ENCODE data around the gene SLC34A1.

The SLC34A1 gene

GRCh38 chr5:177385720-177386119 lies 1.5 kb downstream of the SLC34A1 start:
- DNase-seq: no peak
- TF ChIP-seq EZH2phosphoT487 (IDR thresholded peaks at IDR 0.05; ENCODE audit: low read length): no peak
- TF ChIP-seq, protein P1, sequence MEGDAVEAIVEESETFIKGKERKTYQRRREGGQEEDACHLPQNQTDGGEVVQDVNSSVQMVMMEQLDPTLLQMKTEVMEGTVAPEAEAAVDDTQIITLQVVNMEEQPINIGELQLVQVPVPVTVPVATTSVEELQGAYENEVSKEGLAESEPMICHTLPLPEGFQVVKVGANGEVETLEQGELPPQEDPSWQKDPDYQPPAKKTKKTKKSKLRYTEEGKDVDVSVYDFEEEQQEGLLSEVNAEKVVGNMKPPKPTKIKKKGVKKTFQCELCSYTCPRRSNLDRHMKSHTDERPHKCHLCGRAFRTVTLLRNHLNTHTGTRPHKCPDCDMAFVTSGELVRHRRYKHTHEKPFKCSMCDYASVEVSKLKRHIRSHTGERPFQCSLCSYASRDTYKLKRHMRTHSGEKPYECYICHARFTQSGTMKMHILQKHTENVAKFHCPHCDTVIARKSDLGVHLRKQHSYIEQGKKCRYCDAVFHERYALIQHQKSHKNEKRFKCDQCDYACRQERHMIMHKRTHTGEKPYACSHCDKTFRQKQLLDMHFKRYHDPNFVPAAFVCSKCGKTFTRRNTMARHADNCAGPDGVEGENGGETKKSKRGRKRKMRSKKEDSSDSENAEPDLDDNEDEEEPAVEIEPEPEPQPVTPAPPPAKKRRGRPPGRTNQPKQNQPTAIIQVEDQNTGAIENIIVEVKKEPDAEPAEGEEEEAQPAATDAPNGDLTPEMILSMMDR (IDR thresholded peaks at IDR 0.05; ENCODE audit: low read length): no peak
- TF ChIP-seq EZH2 (optimal IDR thresholded peaks at IDR 0.05; ENCODE audit: low read depth, low read length): no peak
- H3K79me2 ChIP-seq (ENCODE audit: low read length): no peaks in the 10 kb centered on the region
- no peaks in the 10 kb centered on the region for H3K9me2 ChIP-seq (replicated peaks; ENCODE audit: insufficient read depth, low read length)
- no peaks in the 10 kb centered on the region for H3K4me1 ChIP-seq (ENCODE audit: low read length)
- peaks cover 45% of the 10 kb centered on the region for H3K27me3 ChIP-seq (replicated peaks; ENCODE audit: insufficient read depth, low read length)
- H3K27ac ChIP-seq (ENCODE audit: low read length): no peak overlapping the region
- H3K4me3 ChIP-seq (ENCODE audit: low read length): no peak overlapping the region
- no peaks in the 10 kb centered on the region for H3F3A ChIP-seq (ENCODE audit: insufficient read depth, low read length)
- no peak overlapping the region for H3K9ac ChIP-seq (ENCODE audit: low read length)
- no peak overlapping the region for H2AFZ ChIP-seq (ENCODE audit: low read length)
- H3K36me3 ChIP-seq (replicated peaks; ENCODE audit: insufficient read depth, low read length): no peaks in the 10 kb centered on the region
- H3K4me2 ChIP-seq (ENCODE audit: low read depth, low read length): no peak overlapping the region
- no peaks in the 10 kb centered on the region for H4K20me1 ChIP-seq (ENCODE audit: insufficient read depth, low read length)
- no peaks in the 10 kb centered on the region for H3K9me3 ChIP-seq (replicated peaks; ENCODE audit: insufficient read depth, low read length)

GRCh38 chr5:177386542-177386941 lies 2.3 kb downstream of the SLC34A1 start:
- no peak overlapping the region for H3K27ac ChIP-seq (ENCODE audit: low read length)
- H3K9me2 ChIP-seq (replicated peaks; ENCODE audit: insufficient read depth, low read length): no peaks in the 10 kb centered on the region
- H3K79me2 ChIP-seq (ENCODE audit: low read length): no peaks in the 10 kb centered on the region
- H3K4me2 ChIP-seq (ENCODE audit: low read depth, low read length): no peak overlapping the region
- H3K4me3 ChIP-seq (ENCODE audit: low read length): no peak overlapping the region
- H4K20me1 ChIP-seq (ENCODE audit: insufficient read depth, low read length): no peaks in the 10 kb centered on the region
- H3K9me3 ChIP-seq (replicated peaks; ENCODE audit: insufficient read depth, low read length): no peaks in the 10 kb centered on the region
- no peak for TF ChIP-seq EZH2 (optimal IDR thresholded peaks at IDR 0.05; ENCODE audit: low read depth, low read length)
- TF ChIP-seq, protein P1 (IDR thresholded peaks at IDR 0.05; ENCODE audit: low read length): no peak
- TF ChIP-seq EZH2phosphoT487 (IDR thresholded peaks at IDR 0.05; ENCODE audit: low read length): no peak
- no peak overlapping the region for H3K9ac ChIP-seq (ENCODE audit: low read length)
- peaks cover 45% of the 10 kb centered on the region for H3K27me3 ChIP-seq (replicated peaks; ENCODE audit: insufficient read depth, low read length)
- H3F3A ChIP-seq (ENCODE audit: insufficient read depth, low read length): no peaks in the 10 kb centered on the region
- no peak overlapping the region for H2AFZ ChIP-seq (ENCODE audit: low read length)
- no peaks in the 10 kb centered on the region for H3K36me3 ChIP-seq (replicated peaks; ENCODE audit: insufficient read depth, low read length)
- DNase-seq: no peak
- no peaks in the 10 kb centered on the region for H3K4me1 ChIP-seq (ENCODE audit: low read length)

GRCh38 chr5:177387405-177387804 lies 3.2 kb downstream of the SLC34A1 start:
- H3K9ac ChIP-seq (ENCODE audit: low read length): no peak overlapping the region

More at GRCh38 chr5:177387405-177387804, 3.2 kb downstream of the SLC34A1 start:
- no peaks in the 10 kb centered on the region for H3K36me3 ChIP-seq (replicated peaks; ENCODE audit: insufficient read depth, low read length)
- no peaks in the 10 kb centered on the region for H4K20me1 ChIP-seq (ENCODE audit: insufficient read depth, low read length)
- H3K4me2 ChIP-seq (ENCODE audit: low read depth, low read length): no peak overlapping the region
- H3K27ac ChIP-seq (ENCODE audit: low read length): no peak overlapping the region
- H2AFZ ChIP-seq (ENCODE audit: low read length): no peak overlapping the region
- DNase-seq: no peak
- no peaks in the 10 kb centered on the region for H3K4me1 ChIP-seq (ENCODE audit: low read length)
- H3K27me3 ChIP-seq (replicated peaks; ENCODE audit: insufficient read depth, low read length): peaks cover 45% of the 10 kb centered on the region
- H3F3A ChIP-seq (ENCODE audit: insufficient read depth, low read length): no peaks in the 10 kb centered on the region
- TF ChIP-seq EZH2phosphoT487 (IDR thresholded peaks at IDR 0.05; ENCODE audit: low read length): no peak
- TF ChIP-seq EZH2 (optimal IDR thresholded peaks at IDR 0.05; ENCODE audit: low read depth, low read length): no peak
- TF ChIP-seq, protein P1 (IDR thresholded peaks at IDR 0.05; ENCODE audit: low read length): no peak
- H3K79me2 ChIP-seq (ENCODE audit: low read length): no peaks in the 10 kb centered on the region
- no peaks in the 10 kb centered on the region for H3K9me2 ChIP-seq (replicated peaks; ENCODE audit: insufficient read depth, low read length)
- no peak overlapping the region for H3K4me3 ChIP-seq (ENCODE audit: low read length)
- no peaks in the 10 kb centered on the region for H3K9me3 ChIP-seq (replicated peaks; ENCODE audit: insufficient read depth, low read length)

Data from MM.1S (cell line).